Ovary (tissue), 3 donors: ENCODE results near the gene CAMK2N1.

Experiments
- CTCF ChIP-seq, 3 donors: fragments of 450-650 bp in 2 of 3; fragments of 200-600 bp in 1 of 3; IDR thresholded peaks; one replicate each; pipeline versions ENCODE4 v1.5.1 to v1.8.0; 2016 to 2022; ENCODE audit warnings: antibody characterized with exemption in 3 of 3, mild to moderate bottlenecking in 1 of 3
- EP300 ChIP-seq: sonication (generic); formaldehyde crosslinking; IDR thresholded peaks from one replicate; pipeline ENCODE4 v1.6.1; 2017; ENCODE audit warnings: antibody characterized with exemption
- POLR2A ChIP-seq: fragments of 450-650 bp; IDR thresholded peaks from one replicate; pipeline ENCODE4 v1.6.1; 2017; ENCODE audit warnings: antibody characterized with exemption, mild to moderate bottlenecking, moderate library complexity
- donor health status: DM: no; HTN: no; CAD: no.

GRCh38 chr1:20480243-20480944 is 5.6 kb downstream of the CAMK2N1 start:
- no peak for TF ChIP-seq POLR2A
- TF ChIP-seq CTCF (IDR thresholded peaks at IDR 0.05): no peak
- no peak for TF ChIP-seq EP300
